Spleen (tissue), 7 donors: Measurements from ENCODE around the gene WDR64.

Source experiments
- POLR2A ChIP-seq, 3 donors: fragments of 450-650 bp; IDR thresholded peaks; one replicate each; pipeline ENCODE4 v1.5.1; 2017; ENCODE audit warnings: antibody characterized with exemption in 3 of 3, mild to moderate bottlenecking in 1 of 3
- POLR2AphosphoS5 ChIP-seq, 3 donors: sonication (generic); formaldehyde crosslinking; IDR thresholded peaks; one replicate each; pipeline ENCODE4 v1.5.1; 2017; ENCODE audit warnings: antibody characterized with exemption in 3 of 3
- TF ChIP-seq, protein P1 (sequence below), 11 experiments: fragments of 200-600 bp in 7 of 11; fragments of 450-650 bp in 4 of 11; sonication (generic) in 4 of 11; IDR thresholded peaks in 8 of 11; conservative IDR thresholded peaks in 3 of 11; 1 replicate in 7 of 11; 2 replicates in 4 of 11; pipeline versions ENCODE4 v1.4.0 to v1.8.0; 2016 to 2021; ENCODE audit warnings: antibody characterized with exemption in 11 of 11, inconsistent platforms in 4 of 11, mild to moderate bottlenecking in 1 of 11
- donor health status: DM: no; HTN: no; CAD: no; lungs with moderate emphysema.
- donor health status: DM: no; HTN: no; CAD: no.
- donor health status: DM: no; HTN: no; CAD: no.

- TF ChIP-seq, protein P1, sequence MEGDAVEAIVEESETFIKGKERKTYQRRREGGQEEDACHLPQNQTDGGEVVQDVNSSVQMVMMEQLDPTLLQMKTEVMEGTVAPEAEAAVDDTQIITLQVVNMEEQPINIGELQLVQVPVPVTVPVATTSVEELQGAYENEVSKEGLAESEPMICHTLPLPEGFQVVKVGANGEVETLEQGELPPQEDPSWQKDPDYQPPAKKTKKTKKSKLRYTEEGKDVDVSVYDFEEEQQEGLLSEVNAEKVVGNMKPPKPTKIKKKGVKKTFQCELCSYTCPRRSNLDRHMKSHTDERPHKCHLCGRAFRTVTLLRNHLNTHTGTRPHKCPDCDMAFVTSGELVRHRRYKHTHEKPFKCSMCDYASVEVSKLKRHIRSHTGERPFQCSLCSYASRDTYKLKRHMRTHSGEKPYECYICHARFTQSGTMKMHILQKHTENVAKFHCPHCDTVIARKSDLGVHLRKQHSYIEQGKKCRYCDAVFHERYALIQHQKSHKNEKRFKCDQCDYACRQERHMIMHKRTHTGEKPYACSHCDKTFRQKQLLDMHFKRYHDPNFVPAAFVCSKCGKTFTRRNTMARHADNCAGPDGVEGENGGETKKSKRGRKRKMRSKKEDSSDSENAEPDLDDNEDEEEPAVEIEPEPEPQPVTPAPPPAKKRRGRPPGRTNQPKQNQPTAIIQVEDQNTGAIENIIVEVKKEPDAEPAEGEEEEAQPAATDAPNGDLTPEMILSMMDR (IDR thresholded peaks at IDR 0.05 in 8 of 11, conservative IDR thresholded peaks at IDR 0.05 in 3 of 11), result no peak
- no peak for TF ChIP-seq POLR2A (IDR thresholded peaks at IDR 0.05)
- no peak for TF ChIP-seq POLR2AphosphoS5 (IDR thresholded peaks at IDR 0.05)
Observed at GRCh38 chr1:241762713-241763339, 110.7 kb downstream of the WDR64 start.
